IMR-90 (cell line): ENCODE results near the gene MASTL. TPM values are rescaled to one million over a fixed set of nuclear protein-coding genes. Genes with fewer than 3 reads are reported as not detected.
A peak's percentile ranks its signal among the peaks of the same experiment; 100 is the strongest.

Source experiments
- ATAC-seq: fragments of 200-7000 bp; cut with Tn5 transposase; 2 replicates; pipeline ENCODE4 v1.9.1; 2020; ENCODE audit warnings: low read depth, mild to moderate bottlenecking, moderate library complexity
- BruUV-seq: library from RNA; stranded (reverse); fragments of 400-500 nt; replicated peaks from 2 replicates; lab custom pipeline; 2021; lab: Mats Ljungman, UMichigan
- CTCF ChIA-PET: fragments of 300-600 bp; formaldehyde crosslinking; extraction: SDS; loops from one replicate; lab custom pipeline; 2021; ENCODE audit warnings: antibody characterized with exemption; lab: Yijun Ruan, JAX
- POLR2A ChIA-PET: fragments of 300-600 bp; sonication (Branson Sonifier 250); formaldehyde crosslinking; loops from one replicate; lab custom pipeline; 2022; ENCODE audit warnings: antibody characterized with exemption; ENCODE audit not compliant: unreplicated experiment; lab: Charles Lee
- DNase-seq: peaks from one replicate; pipeline ENCODE4 v3.0.0; 2013
- H2AFZ ChIP-seq: replicated peaks from 2 replicates; pipeline ENCODE3; 2013; ENCODE audit warnings: low read length, mild to moderate bottlenecking; ENCODE audit not compliant: poor library complexity
- H2AK5ac ChIP-seq: 2 replicates; pipeline ENCODE4 v1.6.1; 2013; ENCODE audit warnings: low read depth, low read length, inconsistent platforms
- H2AK9ac ChIP-seq: replicated peaks from 2 replicates; pipeline ENCODE3; 2013; ENCODE audit warnings: mild to moderate bottlenecking, low read depth, low read length, moderate library complexity; ENCODE audit not compliant: poor library complexity
- H2BK120ac ChIP-seq: 2 replicates; pipeline ENCODE4 v1.6.1; 2013; ENCODE audit warnings: low read depth, low read length, inconsistent platforms
- H2BK15ac ChIP-seq: 3 replicates; pipeline ENCODE4 v1.6.1; 2013; ENCODE audit warnings: low read depth, low read length, inconsistent platforms
- H2BK20ac ChIP-seq: 2 replicates; pipeline ENCODE4 v1.6.1; 2013; ENCODE audit warnings: low read depth, mild to moderate bottlenecking, inconsistent platforms, low read length, moderate library complexity
- H2BK5ac ChIP-seq: 2 replicates; pipeline ENCODE4 v1.6.1; 2013; ENCODE audit warnings: mild to moderate bottlenecking, low read depth, low read length, inconsistent platforms; ENCODE audit not compliant: poor library complexity, severe bottlenecking
- H3K14ac ChIP-seq: replicated peaks from 2 replicates; pipeline ENCODE4 v1.6.1; 2013; ENCODE audit warnings: low read depth, low read length, inconsistent platforms
- H3K18ac ChIP-seq: 2 replicates; pipeline ENCODE4 v1.6.1; 2013; ENCODE audit warnings: low read depth, low read length, control low read depth
- H3K23ac ChIP-seq: 2 replicates; pipeline ENCODE4 v1.6.1; 2013; ENCODE audit warnings: low read depth, low read length, inconsistent platforms
- H3K27ac ChIP-seq: 2 replicates; pipeline ENCODE4 v1.5.1; 2013; ENCODE audit warnings: mild to moderate bottlenecking, control low read depth, low read length; ENCODE audit not compliant: insufficient read depth
- H3K27me3 ChIP-seq: 2 replicates; pipeline ENCODE4 v1.6.1; 2013; ENCODE audit warnings: low read length; ENCODE audit not compliant: control insufficient read depth, insufficient read depth
- H3K36me3 ChIP-seq: 2 replicates; pipeline ENCODE4 v1.6.1; 2013; ENCODE audit warnings: low read length, mixed read lengths; ENCODE audit not compliant: control insufficient read depth, insufficient read depth
- H3K4ac ChIP-seq: 2 replicates; pipeline ENCODE4 v1.6.1; 2013; ENCODE audit warnings: low read depth, low read length, inconsistent platforms
- H3K4me1 ChIP-seq: 2 replicates; pipeline ENCODE4 v1.6.1; 2013; ENCODE audit warnings: low read length, mixed read lengths; ENCODE audit not compliant: control insufficient read depth, insufficient read depth
- H3K4me2 ChIP-seq: 2 replicates; pipeline ENCODE4 v1.6.1; 2013; ENCODE audit warnings: low read depth, mild to moderate bottlenecking, control low read depth, low read length, moderate library complexity
- H3K4me3 ChIP-seq: 2 replicates; pipeline ENCODE4 v1.5.1; 2013; ENCODE audit warnings: low read depth, mild to moderate bottlenecking, control low read depth, low read length, moderate library complexity; ENCODE audit not compliant: insufficient read depth
- H3K56ac ChIP-seq: 2 replicates; pipeline ENCODE4 v1.6.1; 2013; ENCODE audit warnings: low read length, inconsistent platforms; ENCODE audit not compliant: insufficient read depth; ENCODE audit errors: extremely low read depth
- H3K79me1 ChIP-seq, 2 experiments: 2 replicates each; pipeline ENCODE4 v1.6.1; 2013; ENCODE audit warnings: low read length in 2 of 2, inconsistent platforms in 1 of 2, low read depth in 1 of 2
- H3K9ac ChIP-seq: 2 replicates; pipeline ENCODE4 v1.6.1; 2013; ENCODE audit warnings: low read depth, low read length, control low read depth
- H3K9me1 ChIP-seq: 2 replicates; pipeline ENCODE4 v1.6.1; 2013; ENCODE audit warnings: low read length, inconsistent platforms; ENCODE audit not compliant: insufficient read depth
- H3K9me3 ChIP-seq: 2 replicates; pipeline ENCODE4 v1.6.1; 2013; ENCODE audit warnings: low read length; ENCODE audit not compliant: control insufficient read depth, insufficient read depth
- H4K20me1 ChIP-seq: 2 replicates; pipeline ENCODE4 v1.6.1; 2013; ENCODE audit warnings: low read length, inconsistent platforms; ENCODE audit not compliant: insufficient read depth
- H4K5ac ChIP-seq: 2 replicates; pipeline ENCODE4 v1.6.1; 2013; ENCODE audit warnings: mild to moderate bottlenecking, low read depth, low read length, control low read depth
- H4K8ac ChIP-seq, 2 experiments: 2 replicates each; pipeline ENCODE4 v1.6.1; 2013; ENCODE audit warnings: low read depth in 2 of 2, low read length in 2 of 2, control low read depth in 1 of 2, inconsistent platforms in 1 of 2
- H4K91ac ChIP-seq: 2 replicates; pipeline ENCODE4 v1.6.1; 2013; ENCODE audit warnings: low read depth, low read length, inconsistent platforms; ENCODE audit not compliant: insufficient read depth
- BHLHE40 ChIP-seq: fragments of 150-350 bp; IDR thresholded peaks from 2 replicates; pipeline ENCODE4 v1.6.1; 2016; ENCODE audit warnings: mild to moderate bottlenecking, low read depth, low read length
- CEBPB ChIP-seq: IDR thresholded peaks from 2 replicates; pipeline ENCODE4 v1.6.1; 2012; ENCODE audit warnings: low read depth, low read length, improper control_type of control experiment
- CHD1 ChIP-seq: IDR thresholded peaks from 2 replicates; pipeline ENCODE4 v1.6.1; 2012; ENCODE audit warnings: low read depth, low read length, improper control_type of control experiment
- CTCF ChIP-seq: conservative IDR thresholded peaks from 2 replicates; pipeline ENCODE4 v1.5.1; 2012; ENCODE audit warnings: mild to moderate bottlenecking, low read depth, low read length, improper control_type of control experiment
- MAZ ChIP-seq: IDR thresholded peaks from 2 replicates; pipeline ENCODE4 v1.6.1; 2012; ENCODE audit warnings: low read depth, mild to moderate bottlenecking, low read length, improper control_type of control experiment, moderate library complexity, borderline replicate concordance
- NFE2L2 ChIP-seq: fragments of 150-350 bp; IDR thresholded peaks from 2 replicates; pipeline ENCODE4 v1.6.1; 2016; ENCODE audit warnings: low read depth, mild to moderate bottlenecking, low read length
- POLR2A ChIP-seq: IDR thresholded peaks from 2 replicates; pipeline ENCODE4 v1.6.1; 2012; ENCODE audit warnings: mild to moderate bottlenecking, low read depth, low read length
- RAD21 ChIP-seq: IDR thresholded peaks from 2 replicates; pipeline ENCODE4 v1.6.1; 2012; ENCODE audit warnings: low read length, improper control_type of control experiment
- RCOR1 ChIP-seq: IDR thresholded peaks from 2 replicates; pipeline ENCODE4 v1.6.1; 2012; ENCODE audit warnings: mild to moderate bottlenecking, low read length, improper control_type of control experiment; ENCODE audit not compliant: insufficient replicate concordance
- RFX5 ChIP-seq: IDR thresholded peaks from 2 replicates; pipeline ENCODE4 v1.8.0; 2012; ENCODE audit warnings: low read depth, mild to moderate bottlenecking, low read length, moderate library complexity
- SMC3 ChIP-seq: fragments of 150-350 bp; IDR thresholded peaks from 2 replicates; pipeline ENCODE4 v1.6.1; 2016; ENCODE audit warnings: low read depth, mild to moderate bottlenecking, antibody characterized with exemption, low read length, moderate library complexity
- USF2 ChIP-seq: fragments of 150-350 bp; IDR thresholded peaks from 2 replicates; pipeline ENCODE4 v1.6.1; 2017; ENCODE audit warnings: mild to moderate bottlenecking, antibody characterized with exemption, low read length, low read depth
- dilution Hi-C: fragments of 300-500 bp; cut with HindIII; formaldehyde crosslinking; loops from one replicate; pipeline ENCODE4 v1.14.3; 2018; ENCODE audit warnings: low sequenced_read_pairs; ENCODE audit not compliant: unreplicated experiment
- in situ Hi-C: fragments of 300-500 bp; cut with MboI; formaldehyde crosslinking; loops from 3 replicates; pipeline ENCODE4 v1.14.3; 2019; ENCODE audit warnings: low sequenced_read_pairs, inconsistent platforms, mixed read lengths
- intact Hi-C: fragments of 100-400 bp; cut with micrococcal nuclease; formaldehyde crosslinking; loops from 2 replicates; pipeline ENCODE4 v1.10.0; 2022
- polyA plus RNA-seq, 3 experiments: library from polyadenylated mRNA; depleted of rRNA; stranded (reverse); fragments of >200 nt; gene quantifications; 2 replicates each; pipeline ENCODE4 v1.2.3, GENCODE V29; 2012; ENCODE audit warnings: low replicate concordance in 1 of 3
- total RNA-seq: library from RNA; depleted of rRNA; stranded (reverse); fragments of >200 nt; gene quantifications from 2 replicates; pipeline ENCODE4 v1.2.3, GENCODE V29; 2012

The MASTL gene
- total and polyA plus RNA-seq, 2 of the 4 experiments (the other 2 are of a cell fraction) = 7.0 to 13.4 TPM

- in situ Hi-C loops = no loop called here
- no peak for ATAC-seq
These were observed 2.5 kb upstream of the MASTL start for GRCh38 chr10:27152687-27153086.

More at GRCh38 chr10:27152687-27153086, 2.5 kb upstream of the MASTL start:
- H2BK20ac ChIP-seq = no peak overlapping the region
- no peaks in the 10 kb centered on the region; the same call in 1 of the 2 replicates for H3K9me1 ChIP-seq
- H3K79me1 ChIP-seq = peaks cover 5 to 31% of the 10 kb centered on the region in 2 experiments
- H3K4ac ChIP-seq = no peak overlapping the region
- peak overlapping the region; percentile 84 for H3K4me2 ChIP-seq
- no peak overlapping the region for H2AK9ac ChIP-seq
- TF ChIP-seq CHD1 (no peak), CTCF (no peak), NFE2L2 (no peak), RFX5 (no peak), BHLHE40 (no peak), RAD21 (no peak), USF2 (no peak), SMC3 (no peak), CEBPB (no peak), RCOR1 (no peak), MAZ (no peak), POLR2A (no peak)
- ChIA-PET CTCF (no interaction called here), POLR2A (no interaction called here)
- no TSS peak for BruUV-seq
- no peaks in the 10 kb centered on the region for H3K27me3 ChIP-seq
- H3K9ac ChIP-seq = peak overlapping the region; percentile 38; the same call in 1 of the 2 replicates
- 0 out of 2 replicates have a peak, but pooled peaks cover 1% of the 10 kb centered on the region for H3K4me1 ChIP-seq
- H3K18ac ChIP-seq = no peak overlapping the region
- 0 out of 2 replicates have a peak overlapping the region, but pooled peaks have one; percentile 69 for H3K14ac ChIP-seq
- peaks cover 50% of the 10 kb centered on the region for H4K20me1 ChIP-seq
- peaks cover 5% of the 10 kb centered on the region for H3K36me3 ChIP-seq
- H3K56ac ChIP-seq = no peak overlapping the region
- H4K5ac ChIP-seq = no peak overlapping the region
- intact Hi-C loops = loop anchor here (10.0 kb wide), 1 partner anchor 212 kb away; no protein-coding TSS in a partner anchor
- no peaks in the 10 kb centered on the region for H3K9me3 ChIP-seq
- H3K27ac ChIP-seq = no peak overlapping the region
- no peak overlapping the region for H4K8ac ChIP-seq
- H2BK120ac ChIP-seq = no peak overlapping the region
- peak overlapping the region; percentile 87; the same call in 1 of the 2 replicates for H3K4me3 ChIP-seq
- H2BK15ac ChIP-seq = no peak overlapping the region
- dilution Hi-C loops = no loop called here
- no peak overlapping the region for H2BK5ac ChIP-seq
- peak overlapping the region; percentile 48; the same call in 1 of the 2 replicates for H3K23ac ChIP-seq
- H4K91ac ChIP-seq = no peak overlapping the region
- DNase-seq = no peak
- no peak overlapping the region for H2AK5ac ChIP-seq
- no peak overlapping the region for H2AFZ ChIP-seq
